GM21619 (cell line): ENCODE data around the gene HORMAD1.
"Not testable (repeated sequence)": the region's sequence is repeated elsewhere in the genome, so short reads cannot be mapped to it uniquely, and the experiment has no call there.

ENCODE experiments used
- ATAC-seq: cut with Tn5 transposase; IDR thresholded peaks from one replicate; pipeline ENCODE4 v1.9.1; 2021; ENCODE audit not compliant: unreplicated experiment

The HORMAD1 gene

DNA sequence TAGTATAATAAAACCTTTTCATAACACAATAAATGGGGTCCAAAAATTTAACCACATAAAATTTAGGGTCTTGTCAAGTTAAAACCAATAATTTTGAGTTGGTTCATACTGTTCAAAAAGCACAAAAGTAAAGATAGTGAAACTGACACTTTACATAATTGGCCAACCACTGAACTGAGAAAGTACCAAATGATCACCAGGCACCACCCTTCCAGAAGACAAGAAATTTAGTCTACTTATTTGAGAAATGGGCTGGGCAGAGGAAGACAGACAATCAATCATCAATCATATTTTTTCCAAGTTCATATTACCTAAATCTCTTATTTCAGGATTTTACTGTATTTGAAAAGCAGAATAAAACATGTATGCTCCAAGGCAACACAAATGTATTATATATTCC lies 17.3 kb downstream of the HORMAD1 start:
- no peak for ATAC-seq

DNA sequence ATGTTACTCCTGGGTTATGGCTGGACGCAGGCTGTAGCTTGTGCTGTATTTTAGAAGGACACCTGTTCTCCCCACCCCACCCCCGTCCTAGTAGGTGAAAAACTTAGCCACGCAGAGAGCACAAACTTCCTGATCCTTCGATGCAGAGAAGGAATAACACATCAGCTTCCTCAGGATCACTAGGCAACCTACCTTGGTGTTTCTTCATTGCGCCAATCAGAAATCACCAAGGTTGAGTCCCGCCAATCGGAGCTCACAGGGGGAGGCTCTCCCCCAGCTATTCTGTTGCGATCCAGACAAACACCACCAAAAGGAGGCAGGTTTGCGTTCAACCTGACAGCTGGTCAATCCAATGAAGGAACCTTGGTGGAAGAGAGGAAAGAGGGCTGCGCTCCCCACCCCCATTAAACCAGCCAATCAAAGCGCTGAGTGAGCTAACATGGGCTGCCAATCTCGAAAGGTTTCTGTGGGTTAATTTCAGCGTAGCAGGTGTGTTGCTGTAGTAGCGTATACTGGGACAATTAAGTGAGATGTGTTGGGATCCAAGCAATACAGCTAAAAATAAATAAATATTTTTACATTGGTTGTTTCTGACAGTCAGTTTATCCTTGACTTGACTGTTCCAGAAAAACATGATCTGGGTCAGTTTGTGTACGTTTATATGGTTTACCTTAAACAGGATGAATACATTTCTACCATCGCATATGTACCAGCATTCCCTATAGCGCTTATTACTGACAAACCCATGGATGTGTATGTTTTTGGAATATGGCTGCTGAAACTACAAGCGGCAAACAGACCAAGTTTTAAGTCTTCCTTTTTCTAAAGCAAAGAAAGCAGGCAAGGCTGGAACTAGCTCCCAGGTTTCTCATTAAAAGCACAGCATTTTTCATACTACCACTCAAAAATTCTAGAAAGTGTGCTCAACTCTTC lies 23.4 kb downstream of the HORMAD1 start, which contains the start of gene GOLPH3L:
TSS of gene GOLPH3L (minus strand) at position 160 of the 933 bp plus-strand sequence. CDS start 2,316 bp downstream, outside the sequence.
- peak; percentile 99 for ATAC-seq

DNA sequence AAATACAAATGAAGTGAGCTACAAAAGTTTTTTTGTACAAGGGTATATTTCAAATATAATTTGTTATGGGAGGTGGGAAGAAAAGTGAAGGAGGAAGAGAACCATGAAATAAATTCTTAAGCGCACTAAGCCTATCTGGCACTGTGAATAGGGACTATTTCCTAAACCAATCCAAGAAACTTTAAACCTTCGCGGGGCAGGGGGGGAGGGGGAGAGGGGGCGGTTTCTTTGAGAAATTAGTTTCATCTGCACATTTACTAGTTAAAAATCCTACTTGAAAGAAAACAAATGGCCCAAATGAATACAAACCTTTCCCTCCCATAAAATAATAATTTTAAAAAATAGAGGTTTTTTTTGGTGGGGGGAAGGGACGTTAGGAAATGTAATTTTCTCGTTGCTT lies 24.1 kb downstream of the HORMAD1 start:
- no peak for ATAC-seq

DNA sequence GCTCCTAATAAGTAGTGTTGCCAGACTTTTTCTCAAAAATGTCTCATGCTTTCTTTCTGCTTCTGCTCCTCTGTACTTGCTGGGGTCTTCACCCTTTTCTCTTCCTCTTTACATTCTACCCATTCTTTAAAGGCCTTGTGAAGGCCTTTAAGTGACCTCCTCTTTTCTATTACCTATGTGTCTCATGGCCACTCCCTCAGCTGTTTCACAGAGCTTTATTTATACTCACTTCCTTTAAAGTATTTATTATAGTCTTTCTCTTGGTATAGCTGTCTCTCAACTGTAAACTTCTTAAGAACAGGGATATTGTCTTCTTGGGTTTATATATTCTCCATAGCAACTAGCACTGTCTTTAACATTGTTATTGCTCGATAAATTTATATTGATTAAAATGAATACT lies 24.5 kb downstream of the HORMAD1 start:
- ATAC-seq = no peak

DNA sequence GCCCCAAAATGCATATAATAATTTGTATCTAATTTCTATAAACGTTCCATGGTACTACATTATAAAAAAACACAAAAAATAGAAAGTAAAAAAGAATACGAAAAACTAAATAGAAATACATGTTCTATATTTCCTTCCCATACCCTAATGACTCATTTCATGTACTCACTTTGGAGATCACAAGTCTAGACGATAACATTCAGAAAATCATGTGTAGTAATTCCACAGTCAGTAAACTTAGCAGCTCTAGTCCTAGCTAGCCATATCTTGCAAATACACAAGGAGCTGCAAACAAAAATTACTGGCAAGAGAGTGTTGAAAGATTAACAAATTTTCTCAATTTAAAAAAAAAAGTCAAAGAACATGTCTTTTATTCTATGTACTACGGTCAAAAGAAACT lies 25.1 kb downstream of the HORMAD1 start:
- ATAC-seq = no peak

DNA sequence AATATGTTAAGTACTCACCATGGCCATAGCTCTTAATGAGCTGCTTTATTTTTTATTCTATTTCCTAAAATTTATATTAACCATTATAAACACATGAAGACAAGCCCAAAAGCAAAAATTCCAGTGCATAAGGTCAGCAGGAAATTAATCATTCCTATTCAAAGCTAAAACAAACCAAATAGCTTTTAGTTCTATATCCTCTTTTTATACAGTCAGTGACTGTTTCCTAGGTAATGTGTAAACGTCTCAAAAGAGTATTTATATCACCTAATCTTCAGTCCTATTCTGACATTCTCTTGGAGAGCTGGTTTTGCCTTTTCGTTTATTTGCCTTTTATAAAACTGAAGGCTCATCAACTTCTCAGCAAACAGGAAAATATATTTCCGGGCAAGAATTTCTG lies 28.0 kb downstream of the HORMAD1 start:
- ATAC-seq = no peak

DNA sequence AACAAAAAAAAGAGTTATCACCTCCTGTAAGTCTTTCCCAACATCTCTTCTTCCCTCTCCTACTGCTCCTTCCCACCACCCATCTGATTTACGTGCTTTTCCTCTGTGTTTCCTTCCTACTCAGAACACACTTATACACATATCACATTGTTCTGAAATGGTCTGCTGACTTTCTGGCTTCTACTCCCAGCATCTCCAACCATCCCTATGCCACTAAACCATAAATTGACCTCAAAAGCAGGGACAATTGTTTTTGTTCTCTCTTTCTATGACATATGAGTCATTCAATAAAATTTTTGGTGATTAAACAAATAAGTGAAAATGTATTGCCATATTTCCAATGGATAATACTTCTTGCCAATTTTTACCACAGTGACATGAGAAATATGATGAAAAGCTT lies 31.9 kb downstream of the HORMAD1 start:
- ATAC-seq = no peak

DNA sequence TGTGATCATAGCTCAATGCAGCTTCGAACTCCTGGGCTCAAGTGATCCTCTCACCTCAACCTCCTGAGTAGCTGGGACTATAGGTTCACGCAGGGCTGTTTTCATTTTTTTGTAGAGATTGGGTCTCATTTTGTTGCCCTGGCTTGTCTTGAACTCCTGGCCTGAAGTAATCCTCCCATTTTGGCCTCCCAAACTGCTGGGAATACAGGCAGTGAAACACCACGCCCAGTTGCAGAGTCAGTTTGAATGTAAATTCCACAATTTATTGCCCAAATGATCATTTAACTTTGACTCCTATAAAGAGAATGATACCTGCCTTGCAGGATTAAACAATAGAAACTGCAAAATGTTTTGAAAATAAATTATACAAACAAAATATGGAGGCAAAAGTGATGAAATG lies 34.4 kb downstream of the HORMAD1 start:
- ATAC-seq = no peak

DNA sequence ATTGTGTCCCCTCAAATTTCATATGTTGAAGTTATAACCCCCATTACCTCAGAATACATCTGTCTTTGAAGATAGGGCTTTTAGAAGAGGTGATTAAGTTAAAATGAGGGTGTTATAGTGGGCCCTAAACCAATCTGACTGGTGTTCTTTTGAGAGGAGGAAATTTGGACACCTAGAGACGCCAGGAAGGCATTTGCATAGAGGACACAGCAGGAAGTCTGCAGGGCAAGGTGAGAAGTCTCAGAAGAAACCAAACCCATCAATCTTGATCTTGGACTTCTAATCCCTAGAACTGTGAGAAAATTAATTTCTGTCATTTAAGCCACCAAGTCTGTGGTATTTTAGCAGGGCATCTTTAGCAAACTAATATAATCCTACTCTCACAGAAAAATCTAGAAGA lies 36.8 kb downstream of the HORMAD1 start:
- ATAC-seq = no peak

DNA sequence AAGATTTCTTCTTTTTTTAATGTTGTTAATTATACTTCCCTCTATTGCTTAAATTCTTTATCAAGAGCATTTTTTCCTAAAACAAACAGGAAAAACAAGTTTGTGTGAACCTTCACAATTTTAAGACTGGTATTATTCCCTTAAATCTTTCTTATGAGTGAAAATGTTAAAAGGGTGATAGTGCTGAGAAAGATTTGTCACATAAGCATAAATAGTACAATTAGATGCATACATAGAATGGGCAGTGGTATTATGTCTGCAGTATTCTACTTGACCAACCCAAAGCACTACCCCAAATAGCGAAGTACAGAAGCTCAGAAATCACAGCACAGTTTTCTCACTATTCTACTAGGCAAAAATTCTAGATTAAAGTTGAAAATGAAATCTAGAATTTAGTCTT lies 41.7 kb downstream of the HORMAD1 start:
- ATAC-seq = no peak

DNA sequence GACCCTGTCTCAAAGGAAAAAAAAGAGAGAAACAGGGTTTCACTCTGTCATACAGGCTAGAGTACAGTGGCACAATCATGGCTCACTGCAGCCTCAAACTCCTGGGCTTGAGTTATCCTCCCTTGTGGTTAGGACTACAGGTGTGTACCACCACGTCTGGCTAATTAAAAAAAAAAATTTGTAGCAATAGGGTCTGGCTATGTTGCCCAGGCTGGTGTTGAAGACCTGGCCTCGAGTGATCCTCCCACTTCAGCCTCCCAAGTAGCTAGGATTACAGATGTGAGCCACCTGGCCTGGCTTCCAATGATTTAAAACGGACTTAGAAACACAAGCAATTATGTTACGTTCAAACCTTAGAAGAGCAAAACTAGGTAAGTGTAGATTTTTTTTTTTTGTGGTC lies 45.8 kb downstream of the HORMAD1 start:
- no peak for ATAC-seq

DNA sequence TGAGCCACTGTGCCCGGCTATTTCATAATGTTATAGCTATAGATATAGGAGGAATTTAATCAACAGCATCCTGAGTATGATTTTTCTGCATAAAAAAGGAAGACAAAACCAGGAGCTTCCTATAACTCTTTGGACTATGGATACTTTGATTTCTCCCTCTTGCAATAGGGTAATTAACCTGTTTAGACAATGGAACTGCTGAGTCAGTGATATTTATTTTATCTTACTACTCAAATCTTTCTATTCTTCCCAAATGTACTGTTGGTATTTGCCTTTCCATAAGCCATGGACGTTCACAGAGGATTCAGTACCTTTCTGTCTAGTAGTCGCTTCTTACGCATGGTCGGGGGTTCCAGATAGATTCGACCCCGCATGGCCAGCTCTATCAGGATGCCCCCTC lies 57.4 kb downstream of the HORMAD1 start:
- no peak for ATAC-seq

DNA sequence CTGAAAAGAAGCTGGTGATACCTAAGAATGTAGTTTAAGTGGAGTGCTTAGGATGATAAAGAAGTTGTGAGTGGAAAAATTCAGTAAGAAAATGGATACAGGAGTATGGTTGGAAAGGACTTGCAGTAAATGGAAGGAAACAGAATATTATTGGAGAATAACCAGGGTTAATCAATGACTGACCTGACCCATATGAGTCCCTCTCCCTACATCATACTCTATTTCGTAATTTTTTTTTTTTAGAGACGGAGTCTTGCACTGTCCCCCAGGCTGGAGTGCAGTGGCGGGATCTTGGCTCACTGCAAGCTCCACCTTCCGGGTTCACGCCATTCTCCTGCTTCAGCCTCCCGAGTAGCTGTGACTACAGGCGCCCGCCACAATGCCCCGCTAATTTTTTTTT lies 57.9 kb downstream of the HORMAD1 start:
- no peak for ATAC-seq

DNA sequence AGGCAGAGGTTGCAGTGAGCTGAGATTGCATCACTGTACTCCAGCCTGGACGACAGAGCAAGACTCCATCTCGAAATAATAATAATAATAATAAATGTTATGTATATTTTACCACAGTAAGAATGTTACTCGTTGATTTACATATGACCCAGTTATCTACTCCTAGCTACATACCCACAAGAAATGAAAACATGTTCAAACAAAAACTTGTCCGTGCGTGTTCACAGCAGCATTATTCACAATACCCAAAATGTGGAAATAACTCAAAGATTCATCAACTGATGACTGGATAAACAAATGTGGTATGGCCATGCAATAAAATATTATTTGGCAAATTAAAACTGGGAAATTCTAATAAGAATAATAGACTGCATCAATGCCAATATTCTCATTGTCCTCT lies 59.5 kb downstream of the HORMAD1 start:
- no peak for ATAC-seq

DNA sequence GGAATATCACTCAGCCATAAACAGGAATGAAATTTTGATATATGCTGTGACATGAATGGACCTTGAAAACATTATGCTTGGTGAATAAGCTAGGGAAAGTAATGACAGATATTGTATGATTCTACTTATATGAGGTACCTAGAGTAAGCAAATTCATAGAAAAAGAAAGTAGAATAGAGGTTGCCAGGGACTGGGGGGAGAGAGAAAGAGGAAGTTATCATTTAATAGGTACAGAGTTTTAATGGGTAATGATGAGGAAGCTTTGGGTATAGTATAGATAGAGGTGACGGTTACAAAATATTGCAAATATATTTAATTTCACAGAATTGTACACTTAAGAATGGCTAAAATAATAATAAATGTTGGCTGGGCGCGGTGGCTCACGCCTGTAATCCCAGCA lies 60.1 kb downstream of the HORMAD1 start:
- no peak for ATAC-seq

DNA sequence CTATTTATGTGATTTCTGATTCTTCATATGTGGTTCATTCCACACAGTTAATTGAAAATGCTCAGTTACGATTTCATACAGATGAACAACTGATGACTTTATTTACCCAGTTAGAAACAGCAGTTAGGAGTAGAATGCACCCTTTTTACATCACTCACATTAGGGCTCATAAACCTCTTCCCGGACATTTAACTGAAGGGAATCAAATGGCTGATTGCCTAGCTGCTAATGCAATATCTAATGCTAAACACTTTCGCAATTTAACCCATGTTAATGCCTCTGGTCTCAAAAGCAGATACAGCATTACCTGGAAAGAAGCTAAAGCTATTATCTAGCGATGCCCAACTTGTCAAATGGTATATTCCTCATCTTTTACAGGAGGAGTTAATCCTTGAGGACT lies 63.6 kb downstream of the HORMAD1 start:
- not testable (repeated sequence) for ATAC-seq

DNA sequence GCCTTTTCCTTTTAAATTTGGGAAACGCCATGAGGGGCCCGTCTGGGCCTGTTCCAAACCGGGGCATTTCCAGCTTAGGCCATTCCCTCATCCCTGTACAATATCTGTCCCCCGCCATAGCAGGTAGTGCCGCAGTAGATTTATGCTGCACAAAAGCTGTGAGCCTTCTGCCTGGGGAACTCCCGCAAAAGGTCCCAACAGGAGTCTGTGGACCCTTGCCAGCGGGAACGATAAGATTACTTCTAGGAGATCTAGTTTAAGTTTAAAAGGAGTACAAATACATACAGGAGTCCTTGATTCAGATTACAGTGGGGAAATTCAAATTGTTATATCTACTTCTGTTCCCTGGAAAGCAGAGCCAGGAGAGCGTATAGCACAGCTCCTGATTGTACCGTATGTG lies 66.1 kb downstream of the HORMAD1 start:
- not testable (repeated sequence) for ATAC-seq

DNA sequence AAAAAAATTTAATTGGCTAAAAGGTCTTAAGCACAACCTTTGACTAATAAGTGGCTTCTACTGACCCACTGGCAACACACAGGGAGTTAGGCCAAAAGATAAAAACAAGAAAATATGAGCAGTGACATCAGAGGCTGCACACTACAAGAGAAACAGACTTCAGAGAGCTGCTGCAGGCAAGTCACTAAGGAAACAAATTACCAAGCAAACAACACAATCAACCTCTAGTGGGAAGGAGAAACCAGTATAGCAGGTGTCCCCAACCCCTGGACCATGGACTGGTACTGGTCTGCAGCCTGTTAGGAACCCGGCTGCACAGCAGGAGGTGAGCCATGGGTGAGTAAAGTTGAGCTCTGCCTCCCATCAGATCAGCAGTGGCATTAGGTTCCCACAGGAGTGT lies 70.5 kb downstream of the HORMAD1 start:
- no peak for ATAC-seq

DNA sequence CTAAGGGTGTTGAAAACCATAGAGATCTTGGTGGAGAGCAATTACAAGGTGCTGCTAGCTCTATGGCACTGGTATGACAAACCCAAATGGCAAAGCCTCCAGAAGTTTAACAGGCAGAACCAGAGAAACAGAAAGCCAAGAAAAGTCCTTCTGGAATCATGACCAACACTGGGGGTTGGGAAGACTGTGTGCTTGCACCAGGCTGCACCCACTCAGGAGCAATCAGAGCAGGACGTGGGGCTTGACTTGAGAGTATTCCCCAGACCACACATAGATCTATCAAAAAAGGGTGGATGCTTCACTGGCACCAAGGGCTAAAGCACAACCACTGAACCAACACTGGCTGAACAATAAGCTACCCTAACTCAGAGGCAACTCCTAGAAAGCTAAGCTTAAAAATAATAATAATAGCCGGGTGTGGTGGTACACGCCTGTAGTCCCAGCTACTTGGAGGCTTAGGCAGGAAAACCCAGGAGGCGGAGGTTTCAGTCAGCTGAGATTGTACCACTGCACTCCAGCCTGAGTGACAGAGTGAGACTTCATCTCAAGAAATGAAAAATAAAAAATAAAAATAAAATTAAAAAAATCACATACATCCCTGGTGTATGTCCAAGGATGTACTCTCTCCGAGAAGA lies 71.1 kb downstream of the HORMAD1 start:
- no peak for ATAC-seq
